HFFc6 (cell line): ENCODE data around the gene WAS. TPM values are rescaled to one million over a fixed set of nuclear protein-coding genes. Genes with fewer than 3 reads are reported as not detected.
A peak's percentile ranks its signal among the peaks of the same experiment; 100 is the strongest.

Experiments
- DNase-seq: peaks from one replicate; pipeline ENCODE4 v3.0.0-alpha.2; 2018
- H3K27ac Mint-ChIP-seq: 2 replicates; pipeline ENCODE4 v1.8.0; 2020; ENCODE audit warnings: mild to moderate bottlenecking, mixed read lengths
- H3K27me3 Mint-ChIP-seq: 2 replicates; pipeline ENCODE4 v1.8.0; 2021; ENCODE audit warnings: mild to moderate bottlenecking, moderate library complexity, mixed read lengths; ENCODE audit not compliant: insufficient read depth
- H3K36me3 Mint-ChIP-seq: 2 replicates; pipeline ENCODE4 v1.8.0; 2021; ENCODE audit warnings: low read depth, mixed read lengths
- H3K4me1 Mint-ChIP-seq: 2 replicates; pipeline ENCODE4 v1.8.0; 2020; ENCODE audit warnings: low read depth, mixed read lengths
- H3K4me3 Mint-ChIP-seq: 2 replicates; pipeline ENCODE4 v1.8.0; 2020; ENCODE audit warnings: mild to moderate bottlenecking, moderate library complexity, mixed read lengths
- H3K9me3 Mint-ChIP-seq: 2 replicates; pipeline ENCODE4 v1.8.0; 2020; ENCODE audit warnings: mild to moderate bottlenecking, mixed read lengths
- CTCF ChIP-seq: fragments of 200-600 bp; sonication (generic); IDR thresholded peaks from 2 replicates; pipeline ENCODE4 v1.5.0; 2021; ENCODE audit warnings: antibody characterized with exemption, mild to moderate bottlenecking
- total RNA-seq, 6 experiments: library from RNA; stranded (reverse); fragmentation: NEBNext Ultra II Directional; extraction: Animal tissue kit (Norgen Biotek cat#: 25700); gene quantifications; 2 replicates in 1 of 6; 3 replicates in 5 of 6; pipeline ENCODE4 v1.2.3, GENCODE V29; 2021

The WAS gene
- total RNA-seq, 6 experiments from 2014 or later, result 0.69 TPM; not detected in 5

- TF ChIP-seq CTCF, result no peak
- H3K27me3 Mint-ChIP-seq, result no peaks in the 10 kb centered on the region; the same call in 1 of the 2 replicates
- H3K36me3 Mint-ChIP-seq, result no peaks in the 10 kb centered on the region; the same call in 1 of the 2 replicates
- H3K9me3 Mint-ChIP-seq, result no peaks in the 10 kb centered on the region
- peaks cover 19% of the 10 kb centered on the region for H3K4me1 Mint-ChIP-seq
- DNase-seq, result no peak
- no peak overlapping the region for H3K4me3 Mint-ChIP-seq
- no peak overlapping the region for H3K27ac Mint-ChIP-seq
Observed at GRCh38 chrX:48703228-48703627, 19.6 kb downstream of the WAS start.

GRCh38 chrX:48703642-48704481 lies 20.3 kb downstream of the WAS start:
- Mint-ChIP-seq H3K27ac (peak overlapping the region; percentile 70; the same call in 1 of the 2 replicates), H3K36me3 (no peaks in the 10 kb centered on the region; the same call in 1 of the 2 replicates), H3K4me1 (peaks cover 19% of the 10 kb centered on the region), H3K9me3 (no peaks in the 10 kb centered on the region), H3K4me3 (no peak overlapping the region), H3K27me3 (no peaks in the 10 kb centered on the region; the same call in 1 of the 2 replicates)
- peak; percentile 33; the same call in 1 of the 2 replicates for TF ChIP-seq CTCF
- DNase-seq, result peak; percentile 72

- Mint-ChIP-seq H3K36me3 (no peaks in the 10 kb centered on the region), H3K4me3 (no peak overlapping the region), H3K4me1 (peaks cover 19% of the 10 kb centered on the region), H3K27me3 (peaks cover under 1% of the 10 kb centered on the region), H3K27ac (no peak overlapping the region), H3K9me3 (no peaks in the 10 kb centered on the region)
- no peak for DNase-seq
- no peak for TF ChIP-seq CTCF
Observed at GRCh38 chrX:48705871-48706270, 22.3 kb downstream of the WAS start.

GRCh38 chrX:48709522-48710112 lies 26.0 kb downstream of the WAS start:
- no peak for TF ChIP-seq CTCF
- Mint-ChIP-seq H3K4me1 (peaks cover 6% of the 10 kb centered on the region), H3K4me3 (no peak overlapping the region), H3K27me3 (peaks cover 5% of the 10 kb centered on the region), H3K9me3 (no peaks in the 10 kb centered on the region), H3K27ac (no peak overlapping the region), H3K36me3 (no peaks in the 10 kb centered on the region)
- DNase-seq, result no peak

GRCh38 chrX:48711162-48711928 lies 27.7 kb downstream of the WAS start:
- Mint-ChIP-seq H3K36me3 (no peaks in the 10 kb centered on the region), H3K4me1 (peaks cover 22% of the 10 kb centered on the region), H3K4me3 (no peak overlapping the region), H3K9me3 (no peaks in the 10 kb centered on the region), H3K27ac (no peak overlapping the region), H3K27me3 (peaks cover 6% of the 10 kb centered on the region)
- TF ChIP-seq CTCF, result no peak
- no peak for DNase-seq
